Neural cell (in vitro differentiated cells): Measurements from ENCODE around the gene GNG3.

ENCODE experiments used
- EP300 ChIP-seq: fragments of 450-650 bp; conservative IDR thresholded peaks from 2 replicates; pipeline ENCODE4 v1.6.1; 2014; ENCODE audit warnings: antibody characterized with exemption, mild to moderate bottlenecking, moderate library complexity; ENCODE audit not compliant: poor library complexity, severe bottlenecking
- EZH2 ChIP-seq: fragments of 200-600, 300-800 bp; shearing (Covaris generic), sonication (generic); IDR thresholded peaks from 2 replicates; pipeline ENCODE4 v1.6.1; 2014; ENCODE audit warnings: antibody characterized with exemption, low read length, borderline replicate concordance, mild to moderate bottlenecking; ENCODE audit not compliant: insufficient read depth, poor library complexity, severe bottlenecking
- MXI1 ChIP-seq: fragments of 450-650 bp; conservative IDR thresholded peaks from 2 replicates; pipeline ENCODE4 v1.6.1; 2014; ENCODE audit warnings: antibody characterized with exemption, mild to moderate bottlenecking; ENCODE audit not compliant: poor library complexity, severe bottlenecking
- POLR2AphosphoS5 ChIP-seq: IDR thresholded peaks from 2 replicates; pipeline ENCODE4 v1.6.1; 2012
- RAD21 ChIP-seq: fragments of 450-650 bp; conservative IDR thresholded peaks from 2 replicates; pipeline ENCODE4 v1.6.1; 2014; ENCODE audit warnings: antibody characterized with exemption, mild to moderate bottlenecking, moderate library complexity
- SMC3 ChIP-seq: fragments of 450-650 bp; conservative IDR thresholded peaks from 2 replicates; pipeline ENCODE4 v1.6.1; 2014; ENCODE audit warnings: antibody characterized with exemption, mild to moderate bottlenecking, moderate library complexity; ENCODE audit not compliant: poor library complexity
- TAF1 ChIP-seq: IDR thresholded peaks from 2 replicates; pipeline ENCODE4 v1.6.1; 2012; ENCODE audit warnings: low read depth
- TF ChIP-seq, protein P1 (sequence below): fragments of 450-650 bp; IDR thresholded peaks from 2 replicates; pipeline ENCODE4 v1.5.1; 2014; ENCODE audit warnings: antibody characterized with exemption, mild to moderate bottlenecking, moderate library complexity; ENCODE audit not compliant: poor library complexity, severe bottlenecking
- TF ChIP-seq, protein P2 (sequence below): IDR thresholded peaks from 2 replicates; pipeline ENCODE4 v1.6.1; 2012; ENCODE audit warnings: borderline replicate concordance

DNA sequence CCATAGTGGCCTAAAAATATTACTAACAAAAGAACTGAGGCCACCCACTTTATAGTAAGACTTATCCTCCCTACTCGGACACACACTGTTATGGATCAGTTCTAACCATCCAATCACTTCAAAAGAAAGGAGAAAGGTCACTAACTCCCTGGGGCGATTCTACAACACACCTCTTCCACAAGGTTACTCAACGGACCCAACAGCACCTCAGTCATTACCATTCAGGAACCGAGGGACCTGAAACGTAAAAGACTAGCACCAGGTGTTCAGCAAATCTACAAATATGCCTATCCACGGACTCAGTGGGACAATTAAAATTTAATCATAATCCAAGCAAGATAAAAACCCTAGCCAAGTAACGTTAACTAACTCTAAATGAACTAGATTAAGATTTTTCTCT is 18.2 kb downstream of the GNG3 start:
- TF ChIP-seq, protein P1, sequence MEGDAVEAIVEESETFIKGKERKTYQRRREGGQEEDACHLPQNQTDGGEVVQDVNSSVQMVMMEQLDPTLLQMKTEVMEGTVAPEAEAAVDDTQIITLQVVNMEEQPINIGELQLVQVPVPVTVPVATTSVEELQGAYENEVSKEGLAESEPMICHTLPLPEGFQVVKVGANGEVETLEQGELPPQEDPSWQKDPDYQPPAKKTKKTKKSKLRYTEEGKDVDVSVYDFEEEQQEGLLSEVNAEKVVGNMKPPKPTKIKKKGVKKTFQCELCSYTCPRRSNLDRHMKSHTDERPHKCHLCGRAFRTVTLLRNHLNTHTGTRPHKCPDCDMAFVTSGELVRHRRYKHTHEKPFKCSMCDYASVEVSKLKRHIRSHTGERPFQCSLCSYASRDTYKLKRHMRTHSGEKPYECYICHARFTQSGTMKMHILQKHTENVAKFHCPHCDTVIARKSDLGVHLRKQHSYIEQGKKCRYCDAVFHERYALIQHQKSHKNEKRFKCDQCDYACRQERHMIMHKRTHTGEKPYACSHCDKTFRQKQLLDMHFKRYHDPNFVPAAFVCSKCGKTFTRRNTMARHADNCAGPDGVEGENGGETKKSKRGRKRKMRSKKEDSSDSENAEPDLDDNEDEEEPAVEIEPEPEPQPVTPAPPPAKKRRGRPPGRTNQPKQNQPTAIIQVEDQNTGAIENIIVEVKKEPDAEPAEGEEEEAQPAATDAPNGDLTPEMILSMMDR, result no peak
- no peak for TF ChIP-seq RAD21
- TF ChIP-seq EZH2, result no peak
- TF ChIP-seq, protein P2, sequence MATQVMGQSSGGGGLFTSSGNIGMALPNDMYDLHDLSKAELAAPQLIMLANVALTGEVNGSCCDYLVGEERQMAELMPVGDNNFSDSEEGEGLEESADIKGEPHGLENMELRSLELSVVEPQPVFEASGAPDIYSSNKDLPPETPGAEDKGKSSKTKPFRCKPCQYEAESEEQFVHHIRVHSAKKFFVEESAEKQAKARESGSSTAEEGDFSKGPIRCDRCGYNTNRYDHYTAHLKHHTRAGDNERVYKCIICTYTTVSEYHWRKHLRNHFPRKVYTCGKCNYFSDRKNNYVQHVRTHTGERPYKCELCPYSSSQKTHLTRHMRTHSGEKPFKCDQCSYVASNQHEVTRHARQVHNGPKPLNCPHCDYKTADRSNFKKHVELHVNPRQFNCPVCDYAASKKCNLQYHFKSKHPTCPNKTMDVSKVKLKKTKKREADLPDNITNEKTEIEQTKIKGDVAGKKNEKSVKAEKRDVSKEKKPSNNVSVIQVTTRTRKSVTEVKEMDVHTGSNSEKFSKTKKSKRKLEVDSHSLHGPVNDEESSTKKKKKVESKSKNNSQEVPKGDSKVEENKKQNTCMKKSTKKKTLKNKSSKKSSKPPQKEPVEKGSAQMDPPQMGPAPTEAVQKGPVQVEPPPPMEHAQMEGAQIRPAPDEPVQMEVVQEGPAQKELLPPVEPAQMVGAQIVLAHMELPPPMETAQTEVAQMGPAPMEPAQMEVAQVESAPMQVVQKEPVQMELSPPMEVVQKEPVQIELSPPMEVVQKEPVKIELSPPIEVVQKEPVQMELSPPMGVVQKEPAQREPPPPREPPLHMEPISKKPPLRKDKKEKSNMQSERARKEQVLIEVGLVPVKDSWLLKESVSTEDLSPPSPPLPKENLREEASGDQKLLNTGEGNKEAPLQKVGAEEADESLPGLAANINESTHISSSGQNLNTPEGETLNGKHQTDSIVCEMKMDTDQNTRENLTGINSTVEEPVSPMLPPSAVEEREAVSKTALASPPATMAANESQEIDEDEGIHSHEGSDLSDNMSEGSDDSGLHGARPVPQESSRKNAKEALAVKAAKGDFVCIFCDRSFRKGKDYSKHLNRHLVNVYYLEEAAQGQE, result no peak
- TF ChIP-seq POLR2AphosphoS5, result no peak
- no peak for TF ChIP-seq EP300
- TF ChIP-seq MXI1, result no peak
- no peak for TF ChIP-seq TAF1
- TF ChIP-seq SMC3, result no peak
